ENCODE measurements around the gene PXDC1.

GRCh38 chr6:3754776-3755175 lies 3.3 kb upstream of the PXDC1 start:
- TF ChIP-seq CTCF (IDR thresholded peaks at IDR 0.05 in 8 of 11, conservative IDR thresholded peaks at IDR 0.05 in 3 of 11) (no peak), POLR2AphosphoS5 (IDR thresholded peaks at IDR 0.05) (no peak), POLR2A (IDR thresholded peaks at IDR 0.05) (no peak)
